T-cell (primary cell): ENCODE data around the gene XKR8. TPM values are rescaled to one million over a fixed set of nuclear protein-coding genes. Genes with fewer than 3 reads are reported as not detected.

Experiments used
- ATAC-seq, 4 experiments: fragments of 200-7000 bp in 3 of 4; fragments of 150-1000 bp in 1 of 4; cut with Tn5 transposase; replicated peaks in 1 of 4; 1 replicate in 3 of 4; 2 replicates in 1 of 4; pipeline ENCODE4 v1.10.0; 2021; ENCODE audit warnings: moderate library complexity in 3 of 4, mild to moderate bottlenecking in 2 of 4, moderate number of reproducible peaks in 1 of 4
- CTCF ChIA-PET, 2 donors: fragments of 300-600 bp; sonication (Branson Sonifier 250); formaldehyde crosslinking; loops; one replicate each; lab custom pipeline; 2022; ENCODE audit warnings: antibody characterized with exemption in 2 of 2; lab: Charles Lee
- POLR2A ChIA-PET, 2 donors: fragments of 300-600 bp; sonication (Branson Sonifier 250); formaldehyde crosslinking; loops; one replicate each; lab custom pipeline; 2022; ENCODE audit warnings: antibody characterized with exemption in 2 of 2; lab: Charles Lee
- DNase-seq, 35 experiments: peaks; one replicate each; pipeline versions ENCODE4 v3.0.0 to v3.0.0-alpha.2; 2013 to 2023
- H3K27ac ChIP-seq: one replicate; pipeline ENCODE4 v1.5.1; 2013; ENCODE audit warnings: low read length
- H3K27me3 ChIP-seq, 2 experiments: replicated peaks in 1 of 2; 1 replicate in 1 of 2; 2 replicates in 1 of 2; pipeline versions ENCODE4 v1.6.1 to v1.7.0; 2013; ENCODE audit warnings: low read length in 1 of 2, mixed read lengths in 1 of 2; ENCODE audit not compliant: control insufficient read depth in 2 of 2, insufficient read depth in 2 of 2; ENCODE audit errors: extremely low read depth in 1 of 2
- H3K36me3 ChIP-seq, 2 donors: 1 replicate in 1 of 2; 2 replicates in 1 of 2; pipeline versions ENCODE4 v1.6.1 to v1.7.0; 2013; ENCODE audit warnings: low read length in 1 of 2; ENCODE audit not compliant: control insufficient read depth in 2 of 2, insufficient read depth in 1 of 2; ENCODE audit errors: extremely low read depth in 1 of 2
- H3K4me1 ChIP-seq, 2 experiments: 1 replicate in 1 of 2; 2 replicates in 1 of 2; pipeline versions ENCODE4 v1.6.1 to v1.7.0; 2013; ENCODE audit warnings: low read length in 2 of 2, mixed read lengths in 1 of 2; ENCODE audit not compliant: insufficient read depth in 2 of 2, control insufficient read depth in 1 of 2; ENCODE audit errors: extremely low read depth in 1 of 2
- H3K4me3 ChIP-seq, 2 donors: 1 replicate in 1 of 2; 2 replicates in 1 of 2; pipeline versions ENCODE4 v1.5.1 to v1.7.0; 2013; ENCODE audit warnings: mild to moderate bottlenecking in 2 of 2, low read length in 1 of 2, moderate library complexity in 1 of 2; ENCODE audit not compliant: control insufficient read depth in 1 of 2; ENCODE audit errors: extremely low read depth in 1 of 2
- H3K9me3 ChIP-seq: 2 replicates; pipeline ENCODE4 v1.7.0; 2013
- H3K27ac Mint-ChIP-seq, 2 donors: one replicate each; pipeline ENCODE4 v1.8.0; 2020 to 2021; ENCODE audit warnings: mild to moderate bottlenecking in 2 of 2, mixed read lengths in 2 of 2
- H3K27me3 Mint-ChIP-seq, 2 donors: one replicate each; pipeline ENCODE4 v1.8.0; 2021 to 2022; ENCODE audit warnings: mixed read lengths in 2 of 2
- H3K36me3 Mint-ChIP-seq: one replicate; pipeline ENCODE4 v1.8.0; 2021; ENCODE audit warnings: mixed read lengths
- H3K4me1 Mint-ChIP-seq, 3 donors: one replicate each; pipeline ENCODE4 v1.8.0; 2020 to 2022; ENCODE audit warnings: mixed read lengths in 3 of 3, mild to moderate bottlenecking in 1 of 3
- H3K4me3 Mint-ChIP-seq, 3 donors: one replicate each; pipeline ENCODE4 v1.8.0; 2020 to 2022; ENCODE audit warnings: mild to moderate bottlenecking in 3 of 3, mixed read lengths in 3 of 3, moderate library complexity in 3 of 3
- H3K9me3 Mint-ChIP-seq, 3 donors: one replicate each; pipeline ENCODE4 v1.8.0; 2020 to 2022; ENCODE audit warnings: mixed read lengths in 3 of 3
- WGBS: methylation state at CpG from one replicate; pipeline ENCODE4 v1.1.5; 2013; ENCODE audit warnings: missing lambda C conversion rate; ENCODE audit not compliant: insufficient coverage; 5-methylcytosine and 5-hydroxymethylcytosine counted together
- total RNA-seq, 35 experiments: library from RNA in 6 of 35; stranded (reverse) in 6 of 35; fragments of 120-200 nt in 1 of 35; gene quantifications; one replicate each; pipeline versions ENCODE4 v1.2.1 to v1.2.4 and lab custom pipeline; 2013 to 2026

Gene XKR8
- total RNA-seq, 5 donors from 2014 or later (not counting 1 experiment from before 2014, with no cell fraction given) = 7.7 to 18.3 (median 14.4) TPM

- H3K4me1 ChIP-seq = peaks cover 0 to 8% of the 10 kb centered on the region in 2 experiments
- H3K36me3 ChIP-seq = no peaks in the 10 kb centered on the region
- no peak overlapping the region for H3K27ac ChIP-seq
- ATAC-seq (no peak), DNase-seq (no peak)
- Mint-ChIP-seq H3K4me3 (no peak overlapping the region), H3K36me3 (no peaks in the 10 kb centered on the region), H3K27me3 (peaks cover 9 to 14% of the 10 kb centered on the region in 2 donors), H3K9me3 (no peaks in the 10 kb centered on the region), H3K27ac (no peak overlapping the region), H3K4me1 (peaks cover 5 to 18% (median 18%) of the 10 kb centered on the region in 3 donors)
- H3K9me3 ChIP-seq = no peaks in the 10 kb centered on the region
- CTCF ChIA-PET = interaction anchor here (0.6 to 0.8 kb wide), 3 partner anchors 7 to 66 kb away, joined by 3 to 8 read pairs (median 4); no protein-coding TSS in a partner anchor
- H3K4me3 ChIP-seq = no peak overlapping the region
- WGBS = no CpG with 5 or more reads among the region's 6 CpGs
- POLR2A ChIA-PET = interaction anchor here in 1 of 2 donors (0.7 kb wide), 1 partner anchor 219 kb away, joined by 4 read pairs; no protein-coding TSS in a partner anchor
- peaks cover 0 to 17% of the 10 kb centered on the region in 2 experiments for H3K27me3 ChIP-seq
Observed at GRCh38 chr1:27931184-27931583, 28.6 kb upstream of the XKR8 start.

- Histone ChIP-seq H3K27ac (no peak overlapping the region), H3K36me3 (no peaks in the 10 kb centered on the region), H3K27me3 (peaks cover 0 to 18% of the 10 kb centered on the region in 2 experiments), H3K9me3 (no peaks in the 10 kb centered on the region), H3K4me3 (no peak overlapping the region), H3K4me1 (peaks cover 0 to 8% of the 10 kb centered on the region in 2 experiments)
- ChIA-PET POLR2A (interaction anchor here in 1 of 2 donors (0.7 kb wide), 1 partner anchor 220 kb away, joined by 4 read pairs; no protein-coding TSS in a partner anchor), CTCF (interaction anchor here (0.6 kb wide), 2 partner anchors 22 to 65 kb away, joined by 3 to 8 read pairs; no protein-coding TSS in a partner anchor)
- peaks cover 5 to 18% (median 18%) of the 10 kb centered on the region in 3 donors for H3K4me1 Mint-ChIP-seq
- ATAC-seq (no peak), DNase-seq (no peak)
- no peak overlapping the region for H3K4me3 Mint-ChIP-seq
- whole genome bisulfite sequencing = 100% methylated on average over 1 of the region's 4 CpGs
- H3K36me3 Mint-ChIP-seq = no peaks in the 10 kb centered on the region
- no peaks in the 10 kb centered on the region for H3K9me3 Mint-ChIP-seq
- peaks cover 9 to 14% of the 10 kb centered on the region in 2 donors for H3K27me3 Mint-ChIP-seq
- H3K27ac Mint-ChIP-seq = no peak overlapping the region
Observed at GRCh38 chr1:27931759-27932158, 28.0 kb upstream of the XKR8 start.

GRCh38 chr1:27934818-27935549 is 24.8 kb upstream of the XKR8 start, which contains the start of gene SMPDL3B:
Gene SMPDL3B (plus strand): TSS chr1:27935000. CDS start chr1:27935184, 184 bp downstream.
- H3K36me3 Mint-ChIP-seq = no peaks in the 10 kb centered on the region
- POLR2A ChIA-PET = interaction anchor here in 1 of 2 donors (0.6 kb wide), 1 partner anchor 16 kb away, joined by 4 read pairs; no protein-coding TSS in a partner anchor
- no peak within 1 kb of the TSS for H3K27ac ChIP-seq
- H3K4me3 ChIP-seq = peak within 1 kb of the TSS in 1 of 2 donors; percentile 49
- peaks cover 7 to 24% (median 19%) of the 10 kb centered on the region in 3 donors for H3K4me1 Mint-ChIP-seq
- no peaks in the 10 kb centered on the region for H3K36me3 ChIP-seq
- no peak for DNase-seq
- H3K27me3 Mint-ChIP-seq = peaks cover 9 to 14% of the 10 kb centered on the region in 2 donors
- no peaks in the 10 kb centered on the region for H3K9me3 Mint-ChIP-seq
- peak within 1 kb of the TSS in 2 of 3 donors; percentile 17 to 54 for H3K4me3 Mint-ChIP-seq
- 14% methylated on average over 14 of the region's 16 CpGs for WGBS
- H3K27me3 ChIP-seq = peaks cover 0 to 18% of the 10 kb centered on the region in 2 experiments
- H3K4me1 ChIP-seq = peaks cover 0 to 10% of the 10 kb centered on the region in 2 experiments
- no peaks in the 10 kb centered on the region for H3K9me3 ChIP-seq
- no peak within 1 kb of the TSS for H3K27ac Mint-ChIP-seq
- ATAC-seq = peak in 2 of 4 experiments; percentile 47 to 49
- CTCF ChIA-PET = interaction anchor here in 1 of 2 donors (0.6 kb wide), 1 partner anchor 537 kb away, joined by 4 read pairs; no protein-coding TSS in a partner anchor

GRCh38 chr1:27935721-27936120 is 24.1 kb upstream of the XKR8 start:
- H3K36me3 ChIP-seq = no peaks in the 10 kb centered on the region
- Mint-ChIP-seq H3K4me3 (peak overlapping the region in 1 of 3 donors; percentile 54), H3K27ac (no peak overlapping the region), H3K27me3 (peaks cover 9 to 14% of the 10 kb centered on the region in 2 donors), H3K4me1 (peaks cover 14 to 31% (median 26%) of the 10 kb centered on the region in 3 donors), H3K9me3 (no peaks in the 10 kb centered on the region), H3K36me3 (no peaks in the 10 kb centered on the region)
- H3K27me3 ChIP-seq = peaks cover 0 to 18% of the 10 kb centered on the region in 2 experiments
- peaks cover 0 to 17% of the 10 kb centered on the region in 2 experiments for H3K4me1 ChIP-seq
- ATAC-seq = no peak
- no peak overlapping the region for H3K4me3 ChIP-seq
- no peak for DNase-seq
- H3K27ac ChIP-seq = no peak overlapping the region
- POLR2A ChIA-PET = interaction anchor here in 1 of 2 donors (0.5 kb wide), 1 partner anchor 230 kb away, joined by 4 read pairs; no protein-coding TSS in a partner anchor
- CTCF ChIA-PET = no interaction called here
- WGBS = 70% methylated on average over 8 of the region's 8 CpGs
- no peaks in the 10 kb centered on the region for H3K9me3 ChIP-seq

- no peak overlapping the region for H3K27ac Mint-ChIP-seq
- H3K9me3 Mint-ChIP-seq = no peaks in the 10 kb centered on the region
Observed at GRCh38 chr1:27936370-27936769, 23.4 kb upstream of the XKR8 start.

GRCh38 chr1:27937524-27937836 is 22.3 kb upstream of the XKR8 start:
- no peak for ATAC-seq

More at GRCh38 chr1:27936370-27936769, 23.4 kb upstream of the XKR8 start:
- WGBS = no CpG with 5 or more reads among the region's 5 CpGs
- H3K4me3 ChIP-seq = no peak overlapping the region
- H3K27me3 ChIP-seq = peaks cover 0 to 18% of the 10 kb centered on the region in 2 experiments
- DNase-seq (no peak), ATAC-seq (no peak)
- no peaks in the 10 kb centered on the region for H3K36me3 ChIP-seq
- Mint-ChIP-seq H3K4me3 (no peak overlapping the region), H3K27me3 (peaks cover 9 to 14% of the 10 kb centered on the region in 2 donors), H3K36me3 (no peaks in the 10 kb centered on the region), H3K4me1 (peaks cover 16 to 35% (median 29%) of the 10 kb centered on the region in 3 donors)
- ChIA-PET CTCF (no interaction called here), POLR2A (no interaction called here)
- H3K27ac ChIP-seq = no peak overlapping the region
- H3K4me1 ChIP-seq = peaks cover 2 to 20% of the 10 kb centered on the region in 2 experiments
- H3K9me3 ChIP-seq = no peaks in the 10 kb centered on the region

More at GRCh38 chr1:27937524-27937836, 22.3 kb upstream of the XKR8 start:
- peaks cover 0 to 18% of the 10 kb centered on the region in 2 experiments for H3K27me3 ChIP-seq
- Mint-ChIP-seq H3K4me1 (peaks cover 16 to 37% (median 33%) of the 10 kb centered on the region in 3 donors), H3K9me3 (no peaks in the 10 kb centered on the region), H3K27me3 (peaks cover 9 to 14% of the 10 kb centered on the region in 2 donors), H3K4me3 (no peak overlapping the region), H3K36me3 (no peaks in the 10 kb centered on the region), H3K27ac (no peak overlapping the region)
- peaks cover 2 to 20% of the 10 kb centered on the region in 2 experiments for H3K4me1 ChIP-seq
- no peaks in the 10 kb centered on the region for H3K9me3 ChIP-seq
- no peaks in the 10 kb centered on the region for H3K36me3 ChIP-seq
- ChIA-PET CTCF (interaction anchor here in 1 of 2 donors (0.9 kb wide), 1 partner anchor 50 kb away, joined by 3 read pairs; no protein-coding TSS in a partner anchor), POLR2A (interaction anchor here in 1 of 2 donors (0.5 kb wide), 1 partner anchor 90 kb away, joined by 3 read pairs; no protein-coding TSS in a partner anchor)
- no peak overlapping the region for H3K27ac ChIP-seq
- no peak for DNase-seq
- H3K4me3 ChIP-seq = no peak overlapping the region
- WGBS = no CpG with 5 or more reads among the region's 1 CpG
